Fibroblast of villous mesenchyme (primary cell): ENCODE data around the gene TMCO2. TPM values are rescaled to one million over a fixed set of nuclear protein-coding genes. Genes with fewer than 3 reads are reported as not detected.

Experiments used
- DNase-seq: peaks from one replicate; pipeline ENCODE4 v3.0.0-alpha.2; 2010; ENCODE audit warnings: low read depth
- H3K4me3 ChIP-seq: 2 replicates; pipeline ENCODE4 v1.5.1; 2011; ENCODE audit warnings: low read depth, mild to moderate bottlenecking, low read length
- total RNA-seq: library from RNA; depleted of rRNA; stranded (reverse); fragments of >200 nt; gene quantifications from 2 replicates; pipeline ENCODE4 v1.2.3, GENCODE V29; 2012
- TF ChIP-seq, protein P1 (sequence below): IDR thresholded peaks from 2 replicates; pipeline ENCODE4 v1.5.1; 2012; ENCODE audit warnings: low read depth, mild to moderate bottlenecking, low read length; ENCODE audit not compliant: insufficient read depth

The TMCO2 gene
- total RNA-seq, 1 donor: not detected

DNA sequence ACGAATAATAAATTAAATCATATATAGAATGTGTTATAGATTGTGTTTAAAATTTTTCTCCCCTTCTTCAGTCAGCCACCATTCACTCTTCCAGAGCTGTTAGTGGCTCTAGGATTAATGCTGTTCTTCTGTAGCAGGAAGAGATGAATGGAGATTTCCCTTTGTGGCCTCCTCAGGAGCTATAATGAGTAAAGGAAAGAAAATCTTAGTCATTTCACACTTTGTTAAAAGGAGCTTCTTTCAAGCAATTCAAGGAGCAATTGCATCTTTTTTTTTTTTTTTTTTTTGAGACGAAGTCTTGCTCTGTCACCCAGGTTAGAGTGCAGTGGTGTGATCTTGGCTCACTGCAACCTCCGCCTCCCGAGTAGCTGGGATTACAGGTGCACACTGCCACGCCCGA, 23.7 kb upstream of the TMCO2 start:
- no peak overlapping the region for H3K4me3 ChIP-seq
- no peak for DNase-seq
- TF ChIP-seq, protein P1, sequence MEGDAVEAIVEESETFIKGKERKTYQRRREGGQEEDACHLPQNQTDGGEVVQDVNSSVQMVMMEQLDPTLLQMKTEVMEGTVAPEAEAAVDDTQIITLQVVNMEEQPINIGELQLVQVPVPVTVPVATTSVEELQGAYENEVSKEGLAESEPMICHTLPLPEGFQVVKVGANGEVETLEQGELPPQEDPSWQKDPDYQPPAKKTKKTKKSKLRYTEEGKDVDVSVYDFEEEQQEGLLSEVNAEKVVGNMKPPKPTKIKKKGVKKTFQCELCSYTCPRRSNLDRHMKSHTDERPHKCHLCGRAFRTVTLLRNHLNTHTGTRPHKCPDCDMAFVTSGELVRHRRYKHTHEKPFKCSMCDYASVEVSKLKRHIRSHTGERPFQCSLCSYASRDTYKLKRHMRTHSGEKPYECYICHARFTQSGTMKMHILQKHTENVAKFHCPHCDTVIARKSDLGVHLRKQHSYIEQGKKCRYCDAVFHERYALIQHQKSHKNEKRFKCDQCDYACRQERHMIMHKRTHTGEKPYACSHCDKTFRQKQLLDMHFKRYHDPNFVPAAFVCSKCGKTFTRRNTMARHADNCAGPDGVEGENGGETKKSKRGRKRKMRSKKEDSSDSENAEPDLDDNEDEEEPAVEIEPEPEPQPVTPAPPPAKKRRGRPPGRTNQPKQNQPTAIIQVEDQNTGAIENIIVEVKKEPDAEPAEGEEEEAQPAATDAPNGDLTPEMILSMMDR: no peak

DNA sequence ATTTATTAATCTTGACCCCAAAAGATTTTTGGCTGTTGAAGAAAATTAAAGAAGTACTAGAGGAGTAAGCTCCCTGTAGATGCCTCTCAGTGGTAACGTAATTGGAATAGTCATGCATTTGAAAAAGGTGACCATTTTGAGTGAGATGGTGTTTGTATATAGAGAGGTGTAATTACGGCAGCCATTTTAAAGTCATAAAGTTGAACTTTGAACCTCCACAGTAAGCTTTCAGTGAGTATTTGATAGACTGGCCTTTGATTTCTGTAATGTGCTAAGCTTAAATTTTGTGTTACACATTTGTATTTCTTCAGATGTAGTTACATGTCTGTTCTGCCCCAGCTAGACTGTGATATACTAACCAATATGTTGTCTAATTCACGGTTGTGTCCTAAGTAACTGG, 21.5 kb upstream of the TMCO2 start:
- DNase-seq: no peak
- TF ChIP-seq, protein P1: no peak
- H3K4me3 ChIP-seq: no peak overlapping the region

DNA sequence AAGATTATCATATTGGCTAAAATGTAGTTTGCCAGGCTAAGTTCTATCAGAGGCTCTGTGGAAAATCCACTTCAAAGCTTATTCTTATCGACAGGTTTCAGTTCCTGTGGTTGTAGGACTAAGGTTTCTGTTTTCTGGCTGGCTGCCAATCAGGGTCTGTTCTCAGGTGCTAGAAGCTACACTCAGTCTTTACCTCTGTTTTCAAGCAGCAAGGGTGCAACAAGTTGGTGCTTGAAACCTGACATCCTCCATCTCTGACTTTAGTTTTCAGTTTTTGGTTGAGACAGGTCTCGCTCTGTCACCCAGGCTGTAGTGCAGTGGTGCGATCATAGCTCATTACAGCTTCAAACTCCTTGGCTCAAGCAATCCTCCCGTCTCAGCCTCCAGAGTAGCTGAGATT, 15.3 kb upstream of the TMCO2 start:
- TF ChIP-seq, protein P1: no peak
- no peak overlapping the region for H3K4me3 ChIP-seq
- no peak for DNase-seq

DNA sequence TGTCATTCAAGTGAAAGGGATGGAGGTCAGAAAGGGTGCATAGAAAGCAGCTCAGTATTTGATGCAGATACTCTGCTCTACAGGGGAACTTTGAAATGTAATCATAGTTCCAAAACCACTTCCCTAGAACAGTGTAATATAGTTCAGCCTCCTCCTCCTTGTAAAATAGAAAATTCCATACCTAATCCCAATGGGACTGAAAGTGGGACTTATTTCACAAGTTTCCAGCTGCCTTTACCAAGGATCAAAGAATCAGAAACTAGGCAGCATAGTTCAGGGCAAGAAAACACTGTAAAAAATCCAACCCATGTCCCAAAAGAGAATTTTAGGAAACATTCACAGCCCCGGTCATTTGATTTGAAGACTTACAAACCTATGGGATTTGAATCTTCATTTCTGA, 8.1 kb upstream of the TMCO2 start:
- DNase-seq: peak; percentile 65
- no peak overlapping the region for H3K4me3 ChIP-seq
- TF ChIP-seq, protein P1: no peak

DNA sequence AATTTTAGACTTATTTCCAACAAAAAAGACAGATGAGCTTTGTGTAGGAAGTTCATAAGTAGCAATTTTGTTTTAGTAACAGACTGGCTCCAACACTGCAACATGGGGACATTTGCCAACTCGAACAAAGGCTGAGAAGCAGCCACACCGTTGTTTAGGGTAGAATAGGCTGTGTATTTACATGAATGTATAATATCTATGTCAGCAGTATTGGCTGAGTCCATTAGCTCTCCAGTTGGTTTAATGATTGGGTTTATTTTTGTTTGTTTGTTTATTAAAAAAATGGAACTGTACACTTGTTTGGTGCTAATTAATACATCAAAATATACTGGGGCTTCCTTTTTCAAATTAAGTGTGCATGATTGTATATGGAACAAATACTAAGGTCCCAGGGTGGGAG, 7.3 kb upstream of the TMCO2 start:
- TF ChIP-seq, protein P1: no peak
- DNase-seq: no peak

DNA sequence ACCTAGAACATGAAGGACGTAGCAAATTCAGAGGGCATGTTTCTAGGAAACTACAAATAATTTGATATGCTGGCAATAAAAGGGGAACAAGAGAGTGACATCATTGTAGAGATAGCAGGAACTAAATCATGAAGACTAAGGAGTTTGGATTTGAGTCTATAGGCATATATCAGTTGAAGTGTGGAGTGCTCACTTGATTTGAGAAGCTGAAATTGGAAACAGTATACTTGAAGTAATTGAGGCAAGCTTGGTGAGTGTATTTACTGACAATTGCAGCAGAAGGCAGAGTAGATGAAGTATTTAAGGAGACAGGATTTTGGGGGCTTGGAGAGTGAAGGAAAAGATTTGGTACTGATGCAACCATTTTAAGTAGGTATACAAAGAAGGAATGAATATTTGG, 6.4 kb upstream of the TMCO2 start:
- TF ChIP-seq, protein P1: no peak
- H3K4me3 ChIP-seq: no peak overlapping the region
- DNase-seq: no peak

More for the DNA sequence above, 7.3 kb upstream of the TMCO2 start:
- H3K4me3 ChIP-seq: no peak overlapping the region

DNA sequence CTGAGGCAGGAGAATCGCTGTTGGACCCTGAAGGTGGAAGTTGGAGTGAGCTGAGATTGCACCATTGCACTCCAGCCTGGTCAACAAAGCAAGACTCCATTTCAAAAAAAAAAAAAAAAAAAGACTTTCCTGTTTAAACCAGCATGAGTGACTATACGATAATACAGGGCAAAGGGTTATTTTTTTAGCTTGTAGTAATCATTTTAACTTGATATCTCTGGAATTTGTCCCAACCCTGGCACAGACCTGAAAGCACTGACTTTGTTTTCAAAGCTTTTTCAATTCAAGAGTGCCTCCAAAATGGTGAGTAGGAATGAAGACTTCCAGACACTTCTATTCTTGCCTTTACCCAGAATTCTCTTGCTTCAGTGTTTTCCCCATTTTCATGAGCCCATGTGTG, 4.4 kb upstream of the TMCO2 start:
- H3K4me3 ChIP-seq: no peak overlapping the region
- TF ChIP-seq, protein P1: no peak
- DNase-seq: no peak
